Type B pancreatic cell (in vitro differentiated cells): ENCODE data around the gene RAB3IP. TPM values are rescaled to one million over a fixed set of nuclear protein-coding genes. Genes with fewer than 3 reads are reported as not detected.

Experiments
- DNase-seq: peaks from one replicate; pipeline ENCODE4 v3.0.0; 2021; ENCODE audit warnings: mixed read lengths; ENCODE audit not compliant: unreplicated experiment; ENCODE audit errors: extremely low spot score
- H3K27ac Mint-ChIP-seq: 2 replicates; pipeline ENCODE4 v1.8.0; 2021; ENCODE audit warnings: mild to moderate bottlenecking, mixed read lengths
- H3K27me3 Mint-ChIP-seq: 2 replicates; pipeline ENCODE4 v1.8.0; 2021; ENCODE audit warnings: mixed read lengths
- H3K36me3 Mint-ChIP-seq: 2 replicates; pipeline ENCODE4 v1.8.0; 2021; ENCODE audit warnings: mixed read lengths
- H3K4me1 Mint-ChIP-seq: one replicate; pipeline ENCODE4 v1.8.0; 2021; ENCODE audit warnings: mixed read lengths; ENCODE audit not compliant: unreplicated experiment
- H3K4me3 Mint-ChIP-seq: 2 replicates; pipeline ENCODE4 v1.8.0; 2021; ENCODE audit warnings: mild to moderate bottlenecking, mixed read lengths
- H3K9me3 Mint-ChIP-seq: 2 replicates; pipeline ENCODE4 v1.8.0; 2021; ENCODE audit warnings: mixed read lengths
- CTCF ChIP-seq: fragments of 200-600 bp; sonication (generic); conservative IDR thresholded peaks from 2 replicates; pipeline ENCODE4 v1.5.0; 2021; ENCODE audit warnings: antibody characterized with exemption, mild to moderate bottlenecking
- total RNA-seq: library from RNA; stranded (reverse); gene quantifications from 2 replicates; pipeline ENCODE4 v1.2.1, GENCODE V29; 2021; ENCODE audit warnings: low replicate concordance

RAB3IP gene
- total RNA-seq, 1 donor from 2014 or later, result 24.3 TPM

GRCh38 chr12:69833696-69834095 is 95.0 kb downstream of the RAB3IP start:
- peaks cover 20% of the 10 kb centered on the region for H3K4me1 Mint-ChIP-seq
- no peak overlapping the region for H3K4me3 Mint-ChIP-seq
- no peak for TF ChIP-seq CTCF
- DNase-seq, result no peak
- peaks cover 3% of the 10 kb centered on the region for H3K27me3 Mint-ChIP-seq
- H3K36me3 Mint-ChIP-seq, result no peaks in the 10 kb centered on the region
- H3K27ac Mint-ChIP-seq, result no peak overlapping the region
- no peaks in the 10 kb centered on the region for H3K9me3 Mint-ChIP-seq

- TF ChIP-seq CTCF, result no peak
- Mint-ChIP-seq H3K36me3 (no peaks in the 10 kb centered on the region), H3K9me3 (no peaks in the 10 kb centered on the region), H3K27me3 (peaks cover 3% of the 10 kb centered on the region), H3K4me1 (peaks cover 20% of the 10 kb centered on the region), H3K4me3 (no peak overlapping the region), H3K27ac (no peak overlapping the region)
- DNase-seq, result no peak
Observed at GRCh38 chr12:69834147-69834546, 95.5 kb downstream of the RAB3IP start.

- DNase-seq, result no peak
- no peaks in the 10 kb centered on the region for H3K36me3 Mint-ChIP-seq
- H3K9me3 Mint-ChIP-seq, result no peaks in the 10 kb centered on the region
- TF ChIP-seq CTCF, result no peak
- H3K4me1 Mint-ChIP-seq, result peaks cover 20% of the 10 kb centered on the region
- no peak overlapping the region for H3K4me3 Mint-ChIP-seq
- H3K27ac Mint-ChIP-seq, result no peak overlapping the region
- peaks cover 3% of the 10 kb centered on the region for H3K27me3 Mint-ChIP-seq
Observed at GRCh38 chr12:69834576-69834975, 95.9 kb downstream of the RAB3IP start.

DNA sequence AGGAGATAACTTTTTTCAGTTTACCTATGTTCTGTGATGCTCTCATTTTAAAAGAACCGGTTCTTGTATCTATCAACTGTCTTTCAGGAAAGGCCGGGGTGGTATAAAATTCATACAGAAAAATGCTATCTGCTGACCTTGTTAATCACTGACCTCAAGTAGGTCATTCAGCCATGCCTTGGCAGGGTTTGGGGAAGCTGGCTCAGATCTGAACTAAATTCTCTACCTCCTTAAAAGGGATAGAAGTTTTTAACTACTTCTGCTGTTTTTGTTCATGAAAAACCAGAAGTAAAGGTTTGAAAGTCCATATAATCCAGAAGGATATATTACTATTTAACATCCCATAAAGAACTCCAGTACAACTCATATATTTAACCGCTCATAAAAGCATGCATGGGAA is 96.4 kb downstream of the RAB3IP start:
- H3K36me3 Mint-ChIP-seq, result no peaks in the 10 kb centered on the region
- peaks cover 3% of the 10 kb centered on the region for H3K27me3 Mint-ChIP-seq
- TF ChIP-seq CTCF, result no peak

GRCh38 chr12:69836015-69836414 is 97.4 kb downstream of the RAB3IP start:
- no peak for DNase-seq
- Mint-ChIP-seq H3K27ac (no peak overlapping the region), H3K4me1 (peaks cover 20% of the 10 kb centered on the region), H3K9me3 (no peaks in the 10 kb centered on the region), H3K4me3 (no peak overlapping the region), H3K36me3 (no peaks in the 10 kb centered on the region), H3K27me3 (peaks cover 3% of the 10 kb centered on the region)
- no peak for TF ChIP-seq CTCF

More for the DNA sequence above, 96.4 kb downstream of the RAB3IP start:
- Mint-ChIP-seq H3K9me3 (no peaks in the 10 kb centered on the region), H3K4me3 (no peak overlapping the region), H3K27ac (no peak overlapping the region), H3K4me1 (peaks cover 20% of the 10 kb centered on the region)
- DNase-seq, result no peak

DNA sequence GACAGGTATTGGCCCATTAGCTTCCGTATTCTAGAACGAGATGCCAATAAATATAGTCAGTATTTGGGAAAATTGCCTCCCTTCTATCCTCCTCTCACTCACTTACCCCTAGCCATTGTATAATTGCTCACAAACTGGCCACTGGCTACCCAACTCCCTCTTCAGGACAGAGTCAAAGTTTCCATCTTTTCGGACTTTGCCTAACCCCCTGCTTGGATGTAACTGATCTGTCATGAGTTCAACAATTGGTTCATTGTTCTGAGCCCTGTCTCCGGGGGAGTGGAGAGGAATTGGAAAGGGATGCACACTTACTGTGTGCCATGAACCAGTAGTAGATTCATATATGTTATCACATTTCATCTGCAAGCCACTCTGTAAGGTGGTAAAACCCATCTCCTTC is 98.5 kb downstream of the RAB3IP start:
- no peak overlapping the region for H3K27ac Mint-ChIP-seq
- no peaks in the 10 kb centered on the region for H3K9me3 Mint-ChIP-seq
- DNase-seq, result no peak

More for the DNA sequence above, 98.5 kb downstream of the RAB3IP start:
- TF ChIP-seq CTCF, result no peak
- no peak overlapping the region for H3K4me3 Mint-ChIP-seq
- H3K36me3 Mint-ChIP-seq, result no peaks in the 10 kb centered on the region
- H3K4me1 Mint-ChIP-seq, result peaks cover 20% of the 10 kb centered on the region
- peaks cover 6% of the 10 kb centered on the region for H3K27me3 Mint-ChIP-seq
